ENCODE results near the gene CKM.

DNA sequence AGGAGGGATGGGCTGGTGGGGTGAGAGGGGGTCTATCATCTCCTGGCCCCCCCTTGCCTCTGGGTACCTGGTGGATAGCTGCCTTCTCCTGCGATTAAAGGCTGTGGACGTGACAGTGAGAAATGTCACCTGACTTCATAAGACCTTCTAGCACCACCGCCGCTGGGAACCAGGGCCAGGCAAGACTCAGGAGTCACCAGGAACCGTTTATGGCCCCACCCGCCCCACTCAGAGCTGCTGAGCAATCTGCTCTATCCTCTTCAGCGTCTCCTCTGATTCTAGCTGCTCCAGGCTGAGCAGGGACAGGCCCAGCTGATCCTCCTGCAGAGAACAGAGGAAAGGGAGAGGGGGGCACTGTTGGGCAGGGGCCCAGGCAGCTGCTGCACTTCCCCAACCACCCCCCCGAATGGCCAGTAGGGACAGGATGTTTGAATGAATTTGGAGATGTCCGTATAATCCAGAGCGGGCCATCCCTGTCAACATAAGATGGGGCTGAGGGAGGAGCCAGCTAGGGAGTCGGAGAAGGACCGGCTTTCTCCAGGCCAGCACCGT, 28.8 kb upstream of the CKM start:
- TF ChIP-seq, protein P1, sequence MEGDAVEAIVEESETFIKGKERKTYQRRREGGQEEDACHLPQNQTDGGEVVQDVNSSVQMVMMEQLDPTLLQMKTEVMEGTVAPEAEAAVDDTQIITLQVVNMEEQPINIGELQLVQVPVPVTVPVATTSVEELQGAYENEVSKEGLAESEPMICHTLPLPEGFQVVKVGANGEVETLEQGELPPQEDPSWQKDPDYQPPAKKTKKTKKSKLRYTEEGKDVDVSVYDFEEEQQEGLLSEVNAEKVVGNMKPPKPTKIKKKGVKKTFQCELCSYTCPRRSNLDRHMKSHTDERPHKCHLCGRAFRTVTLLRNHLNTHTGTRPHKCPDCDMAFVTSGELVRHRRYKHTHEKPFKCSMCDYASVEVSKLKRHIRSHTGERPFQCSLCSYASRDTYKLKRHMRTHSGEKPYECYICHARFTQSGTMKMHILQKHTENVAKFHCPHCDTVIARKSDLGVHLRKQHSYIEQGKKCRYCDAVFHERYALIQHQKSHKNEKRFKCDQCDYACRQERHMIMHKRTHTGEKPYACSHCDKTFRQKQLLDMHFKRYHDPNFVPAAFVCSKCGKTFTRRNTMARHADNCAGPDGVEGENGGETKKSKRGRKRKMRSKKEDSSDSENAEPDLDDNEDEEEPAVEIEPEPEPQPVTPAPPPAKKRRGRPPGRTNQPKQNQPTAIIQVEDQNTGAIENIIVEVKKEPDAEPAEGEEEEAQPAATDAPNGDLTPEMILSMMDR (IDR thresholded peaks at IDR 0.05): no peak
- TF ChIP-seq, protein P2, sequence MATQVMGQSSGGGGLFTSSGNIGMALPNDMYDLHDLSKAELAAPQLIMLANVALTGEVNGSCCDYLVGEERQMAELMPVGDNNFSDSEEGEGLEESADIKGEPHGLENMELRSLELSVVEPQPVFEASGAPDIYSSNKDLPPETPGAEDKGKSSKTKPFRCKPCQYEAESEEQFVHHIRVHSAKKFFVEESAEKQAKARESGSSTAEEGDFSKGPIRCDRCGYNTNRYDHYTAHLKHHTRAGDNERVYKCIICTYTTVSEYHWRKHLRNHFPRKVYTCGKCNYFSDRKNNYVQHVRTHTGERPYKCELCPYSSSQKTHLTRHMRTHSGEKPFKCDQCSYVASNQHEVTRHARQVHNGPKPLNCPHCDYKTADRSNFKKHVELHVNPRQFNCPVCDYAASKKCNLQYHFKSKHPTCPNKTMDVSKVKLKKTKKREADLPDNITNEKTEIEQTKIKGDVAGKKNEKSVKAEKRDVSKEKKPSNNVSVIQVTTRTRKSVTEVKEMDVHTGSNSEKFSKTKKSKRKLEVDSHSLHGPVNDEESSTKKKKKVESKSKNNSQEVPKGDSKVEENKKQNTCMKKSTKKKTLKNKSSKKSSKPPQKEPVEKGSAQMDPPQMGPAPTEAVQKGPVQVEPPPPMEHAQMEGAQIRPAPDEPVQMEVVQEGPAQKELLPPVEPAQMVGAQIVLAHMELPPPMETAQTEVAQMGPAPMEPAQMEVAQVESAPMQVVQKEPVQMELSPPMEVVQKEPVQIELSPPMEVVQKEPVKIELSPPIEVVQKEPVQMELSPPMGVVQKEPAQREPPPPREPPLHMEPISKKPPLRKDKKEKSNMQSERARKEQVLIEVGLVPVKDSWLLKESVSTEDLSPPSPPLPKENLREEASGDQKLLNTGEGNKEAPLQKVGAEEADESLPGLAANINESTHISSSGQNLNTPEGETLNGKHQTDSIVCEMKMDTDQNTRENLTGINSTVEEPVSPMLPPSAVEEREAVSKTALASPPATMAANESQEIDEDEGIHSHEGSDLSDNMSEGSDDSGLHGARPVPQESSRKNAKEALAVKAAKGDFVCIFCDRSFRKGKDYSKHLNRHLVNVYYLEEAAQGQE (IDR thresholded peaks at IDR 0.05): no peak
- no peak for TF ChIP-seq RFX5 (IDR thresholded peaks at IDR 0.05)
- TF ChIP-seq CBX8 (IDR thresholded peaks at IDR 0.05): no peak
- TF ChIP-seq JUNB (IDR thresholded peaks at IDR 0.05): no peak
- TF ChIP-seq PHF8 (IDR thresholded peaks at IDR 0.05; ENCODE audit: borderline replicate concordance, low read depth): no peak
- TF ChIP-seq, protein P3, sequence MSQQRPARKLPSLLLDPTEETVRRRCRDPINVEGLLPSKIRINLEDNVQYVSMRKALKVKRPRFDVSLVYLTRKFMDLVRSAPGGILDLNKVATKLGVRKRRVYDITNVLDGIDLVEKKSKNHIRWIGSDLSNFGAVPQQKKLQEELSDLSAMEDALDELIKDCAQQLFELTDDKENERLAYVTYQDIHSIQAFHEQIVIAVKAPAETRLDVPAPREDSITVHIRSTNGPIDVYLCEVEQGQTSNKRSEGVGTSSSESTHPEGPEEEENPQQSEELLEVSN (IDR thresholded peaks at IDR 0.05; ENCODE audit: borderline replicate concordance, low read depth): no peak
- TF ChIP-seq MAFK (IDR thresholded peaks at IDR 0.05; ENCODE audit: partially characterized antibody): no peak
